Frontal cortex (tissue), 4 donors: ENCODE results near the gene DYRK1A. TPM values are rescaled to one million over a fixed set of nuclear protein-coding genes. Genes with fewer than 3 reads are reported as not detected.

ENCODE experiments used
- DNase-seq, 2 donors: peaks; one replicate each; pipeline ENCODE4 v3.0.0; 2012; ENCODE audit warnings: low spot score in 2 of 2
- FAIRE-seq: peaks from 2 replicates; lab custom pipeline; 2012; peaks lifted over from hg19 to GRCh38; lab: Jason Lieb, UNC
- total RNA-seq: library from RNA; depleted of rRNA; stranded (reverse); fragments of >200 nt; gene quantifications from one replicate; pipeline ENCODE4 v1.2.3, GENCODE V29; 2014
- donor health status: control.
- donor health status: control.
- donor health status: control.

Gene DYRK1A
- total RNA-seq, 1 donor from 2014 or later = 172 TPM

- DNase-seq (no peak), FAIRE-seq (no peak)
These were observed 16.5 kb downstream of the DYRK1A start for GRCh38 chr21:37383086-37383485.

- DNase-seq = no peak
- no peak for FAIRE-seq
These were observed 17.3 kb downstream of the DYRK1A start for GRCh38 chr21:37383784-37384311.

GRCh38 chr21:37384416-37384815, 17.8 kb downstream of the DYRK1A start:
- FAIRE-seq (no peak), DNase-seq (no peak)

- FAIRE-seq (no peak), DNase-seq (no peak)
These were observed 18.7 kb downstream of the DYRK1A start for GRCh38 chr21:37385179-37385765.

GRCh38 chr21:37386151-37386550, 19.6 kb downstream of the DYRK1A start:
- no peak for FAIRE-seq
- DNase-seq = no peak

GRCh38 chr21:37389456-37389855, 22.9 kb downstream of the DYRK1A start:
- FAIRE-seq (no peak), DNase-seq (no peak)

GRCh38 chr21:37391666-37392065, 25.1 kb downstream of the DYRK1A start:
- DNase-seq (no peak), FAIRE-seq (no peak)

- DNase-seq = no peak
- no peak for FAIRE-seq
These were observed 25.9 kb downstream of the DYRK1A start for GRCh38 chr21:37392441-37392840.

GRCh38 chr21:37393030-37393429, 26.5 kb downstream of the DYRK1A start:
- no peak for DNase-seq
- no peak for FAIRE-seq

GRCh38 chr21:37393786-37394185, 27.2 kb downstream of the DYRK1A start:
- FAIRE-seq (no peak), DNase-seq (no peak)

GRCh38 chr21:37395961-37396360, 29.4 kb downstream of the DYRK1A start:
- FAIRE-seq (no peak), DNase-seq (no peak)

GRCh38 chr21:37396855-37397254, 30.3 kb downstream of the DYRK1A start:
- DNase-seq = no peak
- FAIRE-seq = no peak

GRCh38 chr21:37398697-37399096, 32.1 kb downstream of the DYRK1A start:
- FAIRE-seq = no peak
- no peak for DNase-seq

- no peak for DNase-seq
- FAIRE-seq = no peak
These were observed 35.8 kb downstream of the DYRK1A start for GRCh38 chr21:37402251-37402867.

GRCh38 chr21:37405629-37406028, 39.1 kb downstream of the DYRK1A start:
- DNase-seq (no peak), FAIRE-seq (no peak)

GRCh38 chr21:37407719-37408420, 41.3 kb downstream of the DYRK1A start:
- no peak for DNase-seq
- FAIRE-seq = no peak

- no peak for FAIRE-seq
These were observed 42.1 kb downstream of the DYRK1A start for GRCh38 chr21:37408464-37409193.

GRCh38 chr21:37410639-37411038, 44.1 kb downstream of the DYRK1A start:
- no peak for DNase-seq
- FAIRE-seq = no peak

More at GRCh38 chr21:37408464-37409193, 42.1 kb downstream of the DYRK1A start:
- no peak for DNase-seq

GRCh38 chr21:37412603-37413360, 46.2 kb downstream of the DYRK1A start:
- DNase-seq = no peak
- no peak for FAIRE-seq
